WTC11 (cell line): Measurements from ENCODE around the gene CLEC17A.

Source experiments
- AFF4 ChIP-seq: sonication (generic); formaldehyde crosslinking; IDR thresholded peaks from 2 replicates; pipeline ENCODE4 v1.8.1; 2023; ENCODE audit warnings: mild to moderate bottlenecking, missing genetic modification reagents, borderline replicate concordance
- ATF6 ChIP-seq: sonication (generic); formaldehyde crosslinking; IDR thresholded peaks from 2 replicates; pipeline ENCODE4 v1.8.1; 2023; ENCODE audit warnings: mild to moderate bottlenecking, missing genetic modification reagents
- CREM ChIP-seq: sonication (generic); formaldehyde crosslinking; IDR thresholded peaks from 2 replicates; pipeline ENCODE4 v1.8.1; 2022; ENCODE audit warnings: mild to moderate bottlenecking, missing genetic modification reagents, moderate library complexity
- CTCF ChIP-seq: fragments of 200-600 bp; IDR thresholded peaks from 2 replicates; pipeline ENCODE4 v1.8.0; 2022; ENCODE audit warnings: antibody characterized with exemption
- E2F4 ChIP-seq: sonication (generic); formaldehyde crosslinking; IDR thresholded peaks from 2 replicates; pipeline ENCODE4 v1.8.1; 2022; ENCODE audit warnings: low read depth, mild to moderate bottlenecking, moderate library complexity, missing genetic modification reagents, borderline replicate concordance
- ETV6 ChIP-seq: sonication (generic); formaldehyde crosslinking; IDR thresholded peaks from 2 replicates; pipeline ENCODE4 v1.8.1; 2022; ENCODE audit warnings: mild to moderate bottlenecking, missing genetic modification reagents
- MXD4 ChIP-seq: fragments of 250-450 bp; sonication (Bioruptor Pico); IDR thresholded peaks from 2 replicates; pipeline ENCODE4 v1.8.0; 2021; ENCODE audit warnings: mild to moderate bottlenecking, moderate library complexity, borderline replicate concordance
- NR3C1 ChIP-seq: sonication (generic); formaldehyde crosslinking; conservative IDR thresholded peaks from 2 replicates; pipeline ENCODE4 v1.8.1; 2023; ENCODE audit warnings: low read depth, mild to moderate bottlenecking, missing genetic modification reagents
- RELA ChIP-seq: sonication (generic); formaldehyde crosslinking; IDR thresholded peaks from 2 replicates; pipeline ENCODE4 v1.8.1; 2022; ENCODE audit warnings: missing genetic modification reagents, mild to moderate bottlenecking, borderline replicate concordance
- USF2 ChIP-seq: sonication (generic); formaldehyde crosslinking; IDR thresholded peaks from 2 replicates; pipeline ENCODE4 v1.8.1; 2023; ENCODE audit warnings: mild to moderate bottlenecking, missing genetic modification reagents, moderate library complexity
- ZNF532 ChIP-seq: fragments of 250-450 bp; sonication (Bioruptor Pico); IDR thresholded peaks from 2 replicates; pipeline ENCODE4 v1.9.0; 2021; ENCODE audit warnings: mild to moderate bottlenecking, borderline replicate concordance

- TF ChIP-seq CTCF: no peak
- TF ChIP-seq CREM (CRISPR knock-in tag): no peak
- no peak for TF ChIP-seq E2F4 (CRISPR knock-in tag)
- no peak for TF ChIP-seq ATF6
- no peak for TF ChIP-seq NR3C1 (CRISPR knock-in tag)
- no peak for TF ChIP-seq MXD4 (CRISPR knock-in tag)
- TF ChIP-seq ETV6 (CRISPR knock-in tag): no peak
- no peak for TF ChIP-seq AFF4 (CRISPR knock-in tag)
- no peak for TF ChIP-seq USF2 (CRISPR knock-in tag)
- no peak for TF ChIP-seq ZNF532 (CRISPR knock-in tag)
- TF ChIP-seq RELA: no peak
These were observed 21.1 kb downstream of the CLEC17A start for GRCh38 chr19:14603990-14604387.
